ENCODE data around the gene TLX1.

TLX1 gene

GRCh38 chr10:101112799-101113594, 18.1 kb upstream of the TLX1 start:
- DNase-seq: no peak

GRCh38 chr10:101113890-101114403, 17.2 kb upstream of the TLX1 start:
- DNase-seq: no peak

- no peak for DNase-seq
These were observed 16.5 kb upstream of the TLX1 start for GRCh38 chr10:101114646-101115045.

- DNase-seq: no peak
These were observed 14.3 kb upstream of the TLX1 start for GRCh38 chr10:101116754-101117153.

- DNase-seq: no peak
These were observed 13.1 kb upstream of the TLX1 start for GRCh38 chr10:101118031-101118430.

- no peak for DNase-seq
These were observed 10.6 kb upstream of the TLX1 start for GRCh38 chr10:101120520-101120883.

GRCh38 chr10:101120884-101121653, 10.0 kb upstream of the TLX1 start:
- DNase-seq: no peak

- DNase-seq: no peak
These were observed 9.5 kb upstream of the TLX1 start for GRCh38 chr10:101121654-101122031.

- no peak for DNase-seq
These were observed 8.6 kb upstream of the TLX1 start for GRCh38 chr10:101122270-101123084.

GRCh38 chr10:101123085-101123814, 7.8 kb upstream of the TLX1 start:
- no peak for DNase-seq

GRCh38 chr10:101123815-101124617, 7.1 kb upstream of the TLX1 start:
- DNase-seq: no peak

GRCh38 chr10:101124933-101125332, 6.2 kb upstream of the TLX1 start:
- no peak for DNase-seq

GRCh38 chr10:101126684-101127628, 4.1 kb upstream of the TLX1 start:
- DNase-seq: no peak

- DNase-seq: no peak
These were observed 959 bp upstream of the TLX1 start for GRCh38 chr10:101130141-101130540.

GRCh38 chr10:101131962-101132635, 999 bp downstream of the TLX1 start:
- DNase-seq: no peak

- no peak for DNase-seq
These were observed 1.8 kb downstream of the TLX1 start for GRCh38 chr10:101132636-101133473.

GRCh38 chr10:101133489-101134298, 2.6 kb downstream of the TLX1 start:
- no peak for DNase-seq
